GM21381 (cell line): Measurements from ENCODE around the gene ARRDC4.

Source experiments
- ATAC-seq: cut with Tn5 transposase; IDR thresholded peaks from one replicate; pipeline ENCODE4 v1.9.1; 2021; ENCODE audit warnings: mild to moderate bottlenecking, moderate library complexity; ENCODE audit not compliant: unreplicated experiment

The ARRDC4 gene

GRCh38 chr15:97960364-97961066, at the start of gene ARRDC4:
TSS of gene ARRDC4 (plus strand) at chr15:97960703. CDS start at chr15:97960862, 159 bp downstream.
- peak; percentile 94 for ATAC-seq

GRCh38 chr15:97914711-97915110, 45.8 kb upstream of the ARRDC4 start:
- no peak for ATAC-seq

GRCh38 chr15:97915261-97915660, 45.2 kb upstream of the ARRDC4 start:
- no peak for ATAC-seq

- ATAC-seq: no peak
These were observed 39.1 kb upstream of the ARRDC4 start for GRCh38 chr15:97921296-97921865.

DNA sequence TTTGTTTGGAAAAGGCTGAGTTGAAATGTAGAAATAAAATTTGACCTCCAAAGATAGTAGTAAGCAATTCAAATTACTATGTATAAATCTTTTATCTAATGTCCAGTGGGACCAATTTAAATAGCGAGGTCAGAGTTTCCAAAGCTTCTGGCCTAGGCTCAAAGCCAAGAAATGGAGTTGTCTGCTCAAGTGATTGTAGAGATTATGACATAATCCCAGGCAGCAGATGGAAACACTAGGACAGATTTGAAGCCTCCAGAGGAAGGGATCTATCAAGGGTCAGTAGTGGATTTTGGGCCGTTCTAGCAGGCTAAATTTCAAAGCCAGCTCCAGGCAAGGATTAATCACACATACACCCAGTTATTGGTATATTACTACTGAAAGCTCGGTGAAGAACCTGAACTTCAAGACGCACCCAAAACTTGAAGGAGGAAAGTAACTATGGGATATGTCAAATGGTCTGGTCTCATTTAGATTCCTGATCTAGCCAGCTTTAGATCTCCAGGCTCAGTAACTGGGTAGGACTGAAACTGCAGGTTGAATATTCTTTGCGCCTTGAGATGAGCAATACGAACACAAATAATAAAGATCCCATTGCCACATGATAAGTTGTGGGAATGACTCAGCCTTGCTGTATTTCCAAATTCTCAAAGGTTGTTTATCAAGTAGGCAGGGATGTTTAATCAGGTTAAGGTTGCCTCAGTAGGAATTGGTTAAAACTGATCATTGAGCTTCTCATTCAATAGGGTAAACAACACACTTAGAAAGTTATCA, 30.9 kb upstream of the ARRDC4 start:
- no peak for ATAC-seq

DNA sequence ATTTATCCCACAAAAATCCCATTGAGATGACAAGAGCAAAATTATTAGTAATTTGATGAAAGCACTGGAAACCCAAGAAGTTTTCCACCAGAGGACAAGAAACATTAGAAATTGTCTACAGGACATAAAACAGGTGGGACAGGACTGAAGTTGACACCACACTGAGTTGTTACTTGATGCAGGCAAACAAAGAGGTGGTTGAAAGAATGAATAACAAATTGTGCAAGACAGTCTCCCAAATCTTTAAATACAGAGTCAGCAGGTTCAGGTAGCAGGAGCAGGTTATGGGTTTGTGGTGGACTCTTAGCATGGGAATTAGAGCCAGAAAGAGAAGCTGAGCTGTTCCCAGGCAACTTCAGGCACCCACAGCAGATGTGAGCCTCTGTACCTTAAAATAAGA, 30.3 kb upstream of the ARRDC4 start:
- ATAC-seq: no peak

- no peak for ATAC-seq
These were observed 29.2 kb upstream of the ARRDC4 start for GRCh38 chr15:97931314-97931713.

DNA sequence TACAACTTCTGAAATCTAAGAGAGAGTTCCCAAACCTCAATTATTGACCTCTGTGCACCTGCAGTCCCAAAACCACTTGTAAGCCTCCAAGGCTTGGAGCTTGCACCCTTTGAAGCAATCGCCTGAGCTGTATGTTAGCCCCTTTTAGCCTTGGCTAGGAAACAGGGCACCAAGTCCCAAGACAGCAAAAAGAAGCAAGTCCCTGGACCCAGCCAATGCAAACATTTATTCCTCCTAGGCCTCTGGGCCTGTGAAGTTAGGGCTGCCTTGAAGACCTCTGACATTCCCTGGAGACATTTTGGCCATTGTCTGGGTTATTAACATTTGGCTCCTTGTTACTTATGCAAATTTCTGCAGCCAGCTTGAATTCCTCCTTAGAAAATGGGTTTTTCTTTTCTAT, 26.9 kb upstream of the ARRDC4 start:
- ATAC-seq: no peak

DNA sequence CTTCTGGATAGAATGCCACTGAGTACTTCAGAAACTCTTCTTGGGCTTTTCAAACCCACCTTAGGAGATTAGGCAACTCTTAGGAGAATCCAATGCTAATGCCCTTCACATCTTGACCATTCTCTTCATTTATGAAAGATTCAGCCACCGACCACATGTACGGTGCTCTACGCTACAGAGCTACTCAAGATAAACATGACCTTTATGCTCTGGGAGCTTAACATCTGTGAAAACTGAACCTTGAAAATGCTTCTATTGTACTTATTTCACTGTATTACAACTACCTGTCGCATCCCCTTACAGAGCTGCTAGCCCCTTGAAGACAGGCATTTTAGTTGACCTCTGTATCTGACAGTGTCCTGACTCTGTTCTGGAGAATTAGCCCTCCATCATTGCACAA, 19.5 kb upstream of the ARRDC4 start:
- ATAC-seq: no peak

DNA sequence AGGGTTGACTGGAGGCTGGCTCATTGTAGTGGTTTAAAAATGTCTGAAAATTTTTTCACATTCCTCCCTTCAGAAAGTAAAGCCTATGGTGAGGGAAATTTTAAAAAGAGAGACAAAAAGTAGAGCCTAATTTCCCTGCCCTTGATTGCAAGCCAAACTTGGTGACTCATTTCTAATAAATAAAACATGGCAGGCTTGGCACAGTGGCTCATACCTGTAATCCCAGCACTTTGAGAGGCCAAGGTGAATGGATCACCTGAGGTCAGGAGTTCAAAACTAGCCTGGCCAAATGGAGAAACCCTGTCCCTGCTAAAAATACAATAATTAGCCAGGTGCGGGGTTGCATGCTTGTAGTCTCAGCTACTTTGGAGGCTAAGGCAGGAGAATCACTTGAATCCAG, 18.9 kb upstream of the ARRDC4 start:
- ATAC-seq: no peak

- ATAC-seq: no peak
These were observed 15.8 kb upstream of the ARRDC4 start for GRCh38 chr15:97944724-97945123.

- ATAC-seq: no peak
These were observed 12.8 kb upstream of the ARRDC4 start for GRCh38 chr15:97947465-97948260.

DNA sequence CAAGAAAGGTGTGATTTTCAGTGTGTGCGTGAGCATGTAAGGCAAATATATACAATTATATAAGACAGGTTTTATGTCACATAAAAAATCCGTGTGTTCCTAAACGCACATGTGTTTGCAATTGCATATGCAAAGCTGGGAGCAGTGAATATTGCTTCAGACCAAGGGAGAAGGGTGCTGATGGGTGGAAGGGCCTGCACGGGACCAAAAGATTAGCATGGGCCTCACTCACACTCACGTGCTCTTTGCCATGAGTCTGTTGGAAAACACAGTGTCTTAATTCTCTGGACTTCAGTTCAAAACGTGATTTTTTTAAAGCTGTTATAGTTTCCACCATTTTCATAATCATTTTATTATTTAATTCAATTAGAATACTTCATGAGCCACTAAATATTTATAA, 7.2 kb upstream of the ARRDC4 start:
- no peak for ATAC-seq

GRCh38 chr15:97953748-97954147, 6.8 kb upstream of the ARRDC4 start:
- no peak for ATAC-seq

GRCh38 chr15:97955035-97955434, 5.5 kb upstream of the ARRDC4 start:
- no peak for ATAC-seq

GRCh38 chr15:97955529-97955928, 5.0 kb upstream of the ARRDC4 start:
- ATAC-seq: no peak

- ATAC-seq: no peak
These were observed 659 bp upstream of the ARRDC4 start for GRCh38 chr15:97959724-97960363.

DNA sequence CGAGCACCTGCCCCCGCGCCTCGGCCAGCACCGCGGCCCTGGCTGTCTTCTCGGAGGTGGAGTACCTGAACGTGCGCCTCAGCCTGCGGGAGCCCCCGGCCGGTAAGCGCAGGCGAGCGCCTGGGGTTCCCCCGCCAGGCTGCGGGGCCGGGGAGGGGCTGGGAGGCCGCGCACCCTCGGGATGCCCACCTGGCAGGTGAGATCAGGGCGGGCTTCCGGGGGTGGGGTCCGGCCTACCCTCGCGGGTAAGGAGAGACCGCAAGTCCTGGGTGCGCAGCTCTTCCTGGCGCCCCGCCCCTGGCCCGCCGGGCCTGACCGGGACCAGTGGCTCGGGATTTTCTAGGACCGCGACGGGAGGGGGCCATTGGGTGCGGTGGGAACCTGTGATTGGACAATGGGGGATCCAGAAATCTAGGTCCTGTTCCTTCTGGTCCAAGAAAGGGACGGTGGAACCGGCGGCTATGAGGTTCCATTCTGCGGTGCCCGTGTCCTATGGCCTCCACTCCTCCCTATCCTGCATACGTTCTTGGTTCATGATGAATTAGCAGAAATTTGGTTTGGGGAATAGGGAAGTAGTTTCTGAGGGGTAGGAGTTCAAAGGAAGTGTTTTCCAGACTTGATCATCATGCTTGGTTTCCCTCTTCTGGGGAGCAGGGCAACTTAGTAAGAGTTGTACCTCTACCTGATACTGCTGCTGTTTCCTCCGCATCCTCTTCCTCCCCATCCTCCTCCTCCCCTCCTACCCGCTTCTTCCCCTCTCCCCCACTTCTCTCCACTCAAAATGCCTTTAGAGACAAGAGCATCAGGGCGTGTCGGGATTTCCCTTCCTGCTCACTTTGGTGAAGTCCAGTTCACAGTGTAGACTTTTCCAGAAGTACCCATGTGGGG, 808 bp downstream of the ARRDC4 start:
- no peak for ATAC-seq

GRCh38 chr15:97962263-97962662, 1.8 kb downstream of the ARRDC4 start:
- no peak for ATAC-seq

DNA sequence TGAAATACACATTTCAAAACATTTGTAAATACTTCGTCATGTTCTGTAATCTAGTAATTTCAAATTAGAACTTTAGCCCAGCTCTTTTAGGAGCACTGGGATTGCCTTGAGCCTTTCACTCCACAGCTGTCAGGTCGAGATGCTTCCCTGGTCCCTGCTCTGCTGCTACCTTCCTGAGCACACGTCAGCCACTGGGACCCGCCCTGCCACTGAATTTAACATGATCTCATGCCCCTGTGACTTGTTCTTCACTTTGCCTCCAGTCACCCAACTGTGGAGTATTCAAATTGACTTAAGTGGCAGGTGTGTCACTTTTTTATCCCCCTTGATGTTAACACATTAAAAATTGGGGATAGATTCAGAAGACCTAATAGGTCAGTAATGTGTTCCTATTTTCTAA, 3.3 kb downstream of the ARRDC4 start:
- ATAC-seq: no peak
